ENCODE data around the gene NPR1.

- TF ChIP-seq, protein P1, sequence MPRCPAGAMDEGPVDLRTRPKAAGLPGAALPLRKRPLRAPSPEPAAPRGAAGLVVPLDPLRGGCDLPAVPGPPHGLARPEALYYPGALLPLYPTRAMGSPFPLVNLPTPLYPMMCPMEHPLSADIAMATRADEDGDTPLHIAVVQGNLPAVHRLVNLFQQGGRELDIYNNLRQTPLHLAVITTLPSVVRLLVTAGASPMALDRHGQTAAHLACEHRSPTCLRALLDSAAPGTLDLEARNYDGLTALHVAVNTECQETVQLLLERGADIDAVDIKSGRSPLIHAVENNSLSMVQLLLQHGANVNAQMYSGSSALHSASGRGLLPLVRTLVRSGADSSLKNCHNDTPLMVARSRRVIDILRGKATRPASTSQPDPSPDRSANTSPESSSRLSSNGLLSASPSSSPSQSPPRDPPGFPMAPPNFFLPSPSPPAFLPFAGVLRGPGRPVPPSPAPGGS (IDR thresholded peaks at IDR 0.05), result no peak
- no peak for TF ChIP-seq CTCF (IDR thresholded peaks at IDR 0.05)
- no peak for TF ChIP-seq RNF2 (IDR thresholded peaks at IDR 0.05; ENCODE audit: borderline replicate concordance, low read depth)
- TF ChIP-seq RCOR1 (IDR thresholded peaks at IDR 0.05; ENCODE audit: low read depth, low read length), result no peak
These were observed 18.9 kb downstream of the NPR1 start for GRCh38 chr1:153697191-153698019.
